DMS53 treated with DMSO at 0.1 percent for 48 hours (cell line): ENCODE measurements around the gene DHDDS.

Source experiments
- DNase-seq: peaks from one replicate; lab custom pipeline; 2025; ENCODE audit not compliant: unreplicated experiment; lab: John Stamatoyannopoulos, UW

The DHDDS gene

DNA sequence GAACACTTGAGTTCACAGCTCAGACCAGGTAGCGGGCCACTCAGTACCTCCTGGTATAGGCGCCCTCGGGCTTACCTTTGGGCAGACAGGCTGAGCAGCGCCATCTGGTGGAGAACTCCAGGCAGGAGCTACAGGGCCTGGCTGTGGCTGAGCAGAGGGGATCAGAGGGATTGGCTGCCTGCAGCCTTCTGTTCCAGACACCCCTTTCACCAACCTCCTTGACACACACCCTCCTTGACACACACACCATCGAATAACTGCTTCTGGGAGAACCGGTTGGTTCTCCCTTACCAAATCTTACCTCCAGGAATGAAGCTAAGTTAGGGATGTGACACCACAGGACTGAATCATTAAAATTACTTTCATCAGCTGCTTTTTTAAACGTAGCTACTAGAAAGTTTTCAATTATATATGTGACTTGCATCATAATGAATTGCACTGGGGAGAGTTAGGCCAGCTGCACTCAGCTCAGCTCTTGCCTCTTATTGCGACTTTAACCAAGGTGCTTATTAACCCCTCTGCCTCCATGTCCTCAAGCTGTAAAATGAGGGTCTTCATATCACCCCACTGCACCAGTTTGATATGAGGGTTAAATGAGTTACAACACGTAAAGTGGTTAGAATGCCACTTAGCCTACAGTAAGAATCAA lies 14.9 kb upstream of the DHDDS start:
- peak; percentile 68 for DNase-seq

- no peak for DNase-seq
These were observed 13.2 kb upstream of the DHDDS start for GRCh38 chr1:26418865-26419349.

DNA sequence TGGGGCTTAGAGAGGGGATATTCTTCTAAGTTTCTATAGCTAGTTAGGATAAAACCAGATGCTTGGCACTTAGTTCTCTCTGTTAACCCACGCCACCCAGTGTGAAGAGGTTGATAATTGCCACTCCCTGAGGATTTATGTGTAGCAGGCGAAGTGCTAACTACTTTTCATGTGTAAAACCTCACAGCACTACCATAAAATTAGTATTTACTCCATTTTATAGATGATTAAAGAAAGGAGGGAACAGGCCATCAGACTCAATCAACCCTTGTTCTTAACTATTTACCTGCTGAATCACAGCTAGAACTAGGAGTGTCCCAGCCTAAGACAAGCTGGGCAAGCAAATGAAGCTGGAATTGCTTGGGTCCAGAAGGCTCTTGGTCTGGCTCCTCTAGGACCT lies 12.6 kb upstream of the DHDDS start:
- DNase-seq: no peak

GRCh38 chr1:26429721-26430120 lies 2.4 kb upstream of the DHDDS start:
- DNase-seq: no peak

GRCh38 chr1:26432793-26433192 lies 672 bp downstream of the DHDDS start:
- DNase-seq: no peak

DNA sequence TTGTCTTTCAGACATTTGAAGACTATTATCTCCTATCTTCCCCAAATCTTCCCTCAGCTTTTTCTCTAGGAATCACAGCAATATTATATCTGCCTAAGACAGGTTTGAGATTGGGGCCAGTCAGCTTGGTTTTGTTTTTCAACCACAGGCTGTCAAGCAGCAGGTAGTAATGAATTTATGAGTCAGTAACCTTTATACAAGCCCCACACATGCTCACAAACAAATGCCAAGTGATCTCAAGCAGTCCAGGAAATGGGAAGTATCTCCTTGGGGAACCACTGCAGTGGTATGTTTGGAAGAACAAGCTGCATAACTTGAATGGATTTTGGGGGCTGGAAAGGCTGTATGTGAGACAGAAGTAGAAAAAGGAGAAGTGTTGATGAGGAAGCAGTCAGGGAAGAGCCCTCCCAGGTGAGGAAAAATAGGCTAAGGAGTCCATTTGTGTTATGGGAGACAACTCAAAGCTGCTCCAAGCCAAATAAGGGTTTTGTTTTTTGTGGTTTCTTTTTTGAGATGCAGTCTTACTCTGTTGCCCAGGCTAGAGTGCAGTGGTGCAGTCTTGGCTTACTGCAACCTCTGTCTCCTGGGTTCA lies 2.1 kb downstream of the DHDDS start:
- DNase-seq: no peak

- no peak for DNase-seq
These were observed 5.9 kb downstream of the DHDDS start for GRCh38 chr1:26438041-26438440.

DNA sequence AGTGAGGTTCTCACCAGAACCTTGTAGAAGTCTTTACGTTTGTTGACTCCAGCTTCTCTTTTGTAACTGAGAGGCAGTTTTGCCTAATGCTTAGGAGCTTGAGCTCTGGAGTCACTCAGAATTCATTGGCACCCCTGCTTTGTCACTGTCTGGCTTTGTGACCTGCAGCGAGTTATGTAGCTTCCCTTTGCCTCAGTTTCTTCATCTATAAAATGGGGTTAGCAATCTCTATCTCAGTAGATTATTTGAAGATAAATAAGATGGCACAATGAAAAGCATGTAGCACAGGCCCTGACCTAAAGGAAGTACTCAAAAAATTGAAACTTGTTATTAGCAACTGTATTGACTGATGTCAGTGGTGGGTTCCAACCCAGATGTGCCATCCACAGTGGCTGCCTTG lies 8.1 kb downstream of the DHDDS start:
- DNase-seq: no peak

DNA sequence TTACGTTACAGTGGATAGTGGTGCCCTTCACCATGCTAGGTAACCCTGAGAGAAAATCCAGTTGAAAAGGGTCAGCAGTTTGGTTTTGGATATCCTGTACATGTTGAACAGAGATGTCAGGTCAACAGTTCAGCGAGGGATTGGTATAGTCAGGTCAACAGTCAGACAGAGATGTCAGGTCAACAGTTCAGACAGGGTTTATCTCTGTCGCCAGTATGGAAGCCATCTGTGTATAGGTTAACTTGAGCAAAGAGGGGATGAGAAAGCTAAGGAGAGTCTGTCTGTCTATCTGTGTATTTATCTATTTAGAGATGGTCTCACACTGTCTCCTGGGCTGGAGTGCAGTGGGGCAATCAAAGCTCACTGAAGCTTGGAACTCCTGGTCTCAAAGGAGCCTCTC lies 17.7 kb downstream of the DHDDS start:
- no peak for DNase-seq

DNA sequence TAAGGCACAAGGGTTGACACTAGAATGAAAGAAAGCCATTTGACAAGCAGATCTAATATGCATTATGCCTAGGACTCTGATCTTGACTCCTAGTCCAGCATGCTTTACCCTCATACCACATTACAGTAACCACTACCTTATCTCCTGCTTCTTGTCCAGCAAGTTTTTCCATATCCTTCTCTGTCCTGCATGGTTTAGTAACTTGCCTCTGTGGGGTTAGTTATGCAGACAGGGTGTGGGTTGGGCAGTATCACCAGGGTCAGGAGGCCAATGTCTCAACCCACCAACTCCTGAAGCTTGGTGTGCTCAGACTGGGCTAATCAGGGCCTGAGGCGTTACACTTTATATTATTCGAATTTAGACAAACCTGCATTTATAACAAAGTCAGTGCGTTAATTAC lies 18.8 kb downstream of the DHDDS start:
- no peak for DNase-seq

- DNase-seq: no peak
These were observed 20.5 kb downstream of the DHDDS start for GRCh38 chr1:26452459-26453183.

DNA sequence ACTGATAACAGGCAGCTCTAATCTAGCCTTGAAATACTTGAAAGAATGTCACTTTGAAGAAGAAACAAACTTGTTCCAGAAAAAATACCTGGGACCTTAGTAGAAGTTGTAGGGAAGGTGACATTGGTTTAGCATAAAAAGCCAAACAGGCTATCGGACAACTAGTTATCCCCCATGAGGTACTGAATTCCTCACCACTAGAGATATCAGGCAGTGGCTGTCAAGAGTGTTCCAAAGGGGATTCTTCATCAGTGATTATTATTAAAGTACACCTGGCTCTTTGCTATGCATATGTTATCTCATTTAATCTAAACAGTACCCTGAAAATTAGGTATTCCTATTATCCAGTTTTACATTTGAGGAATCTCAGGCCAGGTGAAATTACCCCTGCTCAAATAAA lies 27.0 kb downstream of the DHDDS start:
- no peak for DNase-seq

GRCh38 chr1:26459573-26460031 lies 27.5 kb downstream of the DHDDS start:
- no peak for DNase-seq

DNA sequence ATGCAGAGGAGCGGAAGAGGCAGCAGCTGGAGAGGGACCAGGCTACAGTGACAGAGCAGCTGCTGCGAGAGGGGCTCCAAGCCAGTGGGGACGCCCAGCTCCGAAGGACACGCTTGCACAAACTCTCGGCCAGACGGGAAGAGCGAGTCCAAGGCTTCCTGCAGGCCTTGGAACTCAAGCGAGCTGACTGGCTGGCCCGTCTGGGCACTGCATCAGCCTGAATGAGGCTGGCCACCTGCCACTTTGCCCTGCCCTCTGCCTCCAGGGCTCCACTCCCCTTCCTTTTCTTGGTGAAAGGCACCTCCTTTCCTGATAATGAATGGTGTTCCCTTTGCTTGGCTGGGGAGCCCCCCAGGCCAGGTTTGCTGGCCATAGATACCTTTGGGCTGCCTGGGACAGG lies 36.8 kb downstream of the DHDDS start:
- DNase-seq: no peak

DNA sequence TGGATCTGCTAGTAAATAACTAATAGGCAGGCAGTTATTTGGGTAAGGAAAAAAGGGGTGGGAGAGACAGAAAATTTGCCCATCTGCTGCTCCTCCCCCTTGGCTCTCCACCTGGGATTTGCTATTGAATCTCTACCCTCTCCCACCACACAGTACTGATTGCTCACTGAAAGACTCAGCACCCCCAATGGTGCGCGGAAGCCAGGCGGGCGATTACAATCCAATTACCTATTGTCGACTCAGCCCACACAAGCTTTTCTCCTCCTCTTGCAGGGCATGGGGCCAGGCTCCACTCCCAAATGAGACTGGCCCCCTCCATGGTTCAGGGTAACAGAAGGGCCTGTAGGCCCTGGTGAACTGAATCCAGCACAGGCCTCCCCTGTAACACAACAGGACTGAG lies 37.4 kb downstream of the DHDDS start:
- DNase-seq: no peak

- peak; percentile 64 for DNase-seq
These were observed 38.9 kb downstream of the DHDDS start for GRCh38 chr1:26470878-26471497.

- peak; percentile 77 for DNase-seq
These were observed 39.6 kb downstream of the DHDDS start for GRCh38 chr1:26471498-26472319.

GRCh38 chr1:26472320-26472900 lies 40.3 kb downstream of the DHDDS start, which contains the start of gene HMGN2:
Gene HMGN2, plus strand, starts transcription at chr1:26472440. Its CDS starts 173 bp downstream, at chr1:26472613.
- peak; percentile 76 for DNase-seq

DNA sequence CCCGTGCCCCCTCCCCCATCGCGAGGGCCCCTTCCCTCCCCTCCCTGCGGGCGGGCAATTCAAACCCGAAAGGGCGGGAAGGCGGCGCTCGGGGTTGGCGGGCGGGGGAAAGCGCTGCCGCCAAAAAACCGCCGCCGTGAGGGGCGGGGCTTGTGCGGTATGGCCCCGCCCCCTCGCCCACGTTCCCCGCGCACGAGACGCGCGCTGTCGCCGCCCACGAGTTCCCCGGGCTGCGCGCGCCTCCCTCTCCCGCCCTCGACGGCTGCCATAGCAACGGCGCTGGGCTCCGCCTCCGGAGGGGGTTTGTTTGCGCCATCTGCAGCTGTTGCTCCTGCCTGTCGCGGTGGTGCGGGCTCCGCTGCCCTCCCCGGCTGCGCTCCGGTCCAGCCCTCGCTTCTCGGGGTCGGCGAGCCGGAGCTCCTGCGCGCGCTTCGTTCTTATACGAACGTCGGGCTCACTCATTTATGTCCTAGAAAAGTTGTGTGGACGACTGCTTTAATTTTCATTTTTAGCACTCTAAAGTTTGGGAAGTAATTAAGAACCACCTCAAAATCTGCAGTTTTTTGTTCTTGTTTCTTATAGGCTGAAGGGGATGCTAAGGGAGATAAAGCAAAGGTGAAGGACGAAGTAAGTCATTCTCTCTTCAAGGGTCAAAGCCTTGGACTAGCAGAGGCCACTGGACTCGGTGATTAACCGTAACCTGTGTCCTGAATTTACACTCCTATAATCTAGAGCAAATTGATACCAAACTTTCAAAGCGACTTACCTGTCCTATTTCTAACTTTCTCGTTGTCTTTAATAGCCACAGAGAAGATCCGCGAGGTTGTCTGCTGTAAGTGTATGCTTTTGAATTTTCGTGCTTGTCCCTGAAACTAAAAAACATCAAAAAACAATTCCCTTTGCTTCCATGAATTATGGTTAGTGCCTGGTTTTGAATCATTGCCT lies 41.1 kb downstream of the DHDDS start:
- DNase-seq: peak; percentile 82
